Adipocyte (in vitro differentiated cells): Measurements from ENCODE around the gene KRT76.

Experiments used
- DNase-seq: peaks from one replicate; pipeline ENCODE4 v3.0.0-alpha.2; 2015; ENCODE audit warnings: low read depth
- H3K27me3 ChIP-seq: replicated peaks from 2 replicates; pipeline ENCODE4 v1.7.0; 2013; ENCODE audit warnings: mild to moderate bottlenecking, low read length, moderate library complexity; ENCODE audit not compliant: control insufficient read depth, insufficient read depth
- H3K36me3 ChIP-seq: 2 replicates; pipeline ENCODE4 v1.7.0; 2013; ENCODE audit warnings: low read length, mild to moderate bottlenecking, moderate library complexity; ENCODE audit not compliant: control insufficient read depth, insufficient read depth, severe bottlenecking
- H3K4me1 ChIP-seq: 2 replicates; pipeline ENCODE4 v1.7.0; 2013; ENCODE audit warnings: mild to moderate bottlenecking, low read length, moderate library complexity; ENCODE audit not compliant: control insufficient read depth, insufficient read depth
- H3K4me3 ChIP-seq: 2 replicates; pipeline ENCODE4 v1.7.0; 2013; ENCODE audit warnings: mild to moderate bottlenecking, low read length, moderate library complexity
- H3K9ac ChIP-seq: 2 replicates; pipeline ENCODE4 v1.7.0; 2013; ENCODE audit warnings: mild to moderate bottlenecking, low read length, moderate library complexity
- H3K9me3 ChIP-seq: 2 replicates; pipeline ENCODE4 v1.7.0; 2013; ENCODE audit warnings: mild to moderate bottlenecking, low read length, moderate library complexity; ENCODE audit not compliant: control insufficient read depth

The KRT76 gene

DNA sequence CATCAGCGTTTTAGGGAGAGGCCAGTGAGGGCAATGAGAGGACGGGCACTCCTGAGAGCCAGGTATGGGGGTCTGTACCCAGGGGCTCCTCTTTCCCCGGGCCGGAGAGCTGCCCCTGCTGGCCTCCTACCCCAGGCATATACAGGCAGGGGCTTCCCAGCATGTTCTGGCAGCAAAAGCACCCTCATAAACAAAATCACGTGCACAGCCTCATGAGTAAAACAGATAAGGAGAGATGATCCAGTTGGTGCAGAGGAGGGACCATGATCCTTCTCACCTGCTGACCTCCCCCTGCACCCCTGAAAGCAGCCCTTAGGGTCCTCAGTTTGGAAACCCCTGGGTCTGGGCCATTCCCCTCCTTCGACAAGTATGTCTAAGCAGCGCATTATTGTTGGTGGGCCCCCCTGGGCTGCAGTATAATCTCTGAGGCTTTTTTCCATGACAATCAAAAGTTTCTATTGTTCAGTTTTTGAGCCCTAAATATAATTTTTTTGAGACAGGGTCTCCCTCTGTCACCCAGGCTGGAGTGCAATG is 41.8 kb upstream of the KRT76 start:
- peaks cover 3% of the 10 kb centered on the region for H3K36me3 ChIP-seq
- H3K9ac ChIP-seq: no peak overlapping the region
- peaks cover 7% of the 10 kb centered on the region for H3K4me1 ChIP-seq
- H3K9me3 ChIP-seq: no peaks in the 10 kb centered on the region
- H3K27me3 ChIP-seq: peaks cover 39% of the 10 kb centered on the region
- DNase-seq: no peak
- no peak overlapping the region for H3K4me3 ChIP-seq

DNA sequence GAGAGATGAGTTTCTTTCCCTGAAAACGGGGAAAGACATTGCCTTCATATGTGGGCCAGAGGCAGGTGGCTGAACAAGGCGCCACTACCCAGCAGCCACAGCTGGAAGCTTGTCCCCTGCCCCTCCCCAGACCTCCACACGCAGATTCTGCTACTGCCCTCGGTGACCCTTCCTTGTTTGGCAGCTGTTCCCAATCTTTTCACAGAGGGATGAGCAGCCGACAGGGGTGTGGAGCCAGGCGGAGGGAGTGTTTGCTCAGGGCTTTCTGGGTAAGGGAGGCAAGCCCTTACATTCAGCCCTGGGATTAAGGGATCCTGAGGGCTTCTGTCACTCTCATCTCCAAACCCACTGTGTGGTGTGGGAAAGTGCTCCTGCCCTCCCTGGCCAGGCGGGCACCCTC is 41.2 kb upstream of the KRT76 start:
- Histone ChIP-seq H3K36me3 (peaks cover 3% of the 10 kb centered on the region), H3K9ac (no peak overlapping the region), H3K9me3 (no peaks in the 10 kb centered on the region), H3K4me1 (peaks cover 7% of the 10 kb centered on the region), H3K27me3 (peaks cover 44% of the 10 kb centered on the region), H3K4me3 (no peak overlapping the region)
- no peak for DNase-seq

DNA sequence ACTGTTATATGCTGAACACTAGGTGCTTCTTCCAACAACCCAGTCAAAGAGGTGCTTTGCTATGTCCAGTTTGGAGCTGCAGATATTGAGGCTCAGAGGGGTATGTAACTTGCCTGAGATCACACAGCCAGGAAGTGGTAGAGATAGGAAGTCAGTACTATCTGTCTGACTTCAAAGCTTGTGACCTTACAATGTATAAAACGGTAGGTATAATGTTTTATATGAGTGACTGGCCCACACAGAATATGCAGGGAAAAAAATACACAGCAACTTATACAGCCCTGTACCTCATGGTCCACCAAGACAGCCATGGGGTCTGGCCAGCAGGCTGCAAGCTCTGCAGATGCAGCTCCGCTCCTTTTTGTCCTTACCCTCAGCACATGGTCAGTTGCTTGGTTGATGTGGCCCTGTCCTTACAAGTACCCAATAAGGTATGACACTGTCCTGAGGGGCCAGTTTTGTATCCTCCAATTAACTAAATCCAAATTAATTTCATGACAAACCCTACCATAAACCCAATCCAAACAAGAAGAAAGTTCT is 40.6 kb upstream of the KRT76 start:
- DNase-seq: no peak
- Histone ChIP-seq H3K27me3 (peaks cover 47% of the 10 kb centered on the region), H3K36me3 (peaks cover 3% of the 10 kb centered on the region), H3K9me3 (no peaks in the 10 kb centered on the region), H3K9ac (no peak overlapping the region), H3K4me1 (peaks cover 7% of the 10 kb centered on the region), H3K4me3 (no peak overlapping the region)

DNA sequence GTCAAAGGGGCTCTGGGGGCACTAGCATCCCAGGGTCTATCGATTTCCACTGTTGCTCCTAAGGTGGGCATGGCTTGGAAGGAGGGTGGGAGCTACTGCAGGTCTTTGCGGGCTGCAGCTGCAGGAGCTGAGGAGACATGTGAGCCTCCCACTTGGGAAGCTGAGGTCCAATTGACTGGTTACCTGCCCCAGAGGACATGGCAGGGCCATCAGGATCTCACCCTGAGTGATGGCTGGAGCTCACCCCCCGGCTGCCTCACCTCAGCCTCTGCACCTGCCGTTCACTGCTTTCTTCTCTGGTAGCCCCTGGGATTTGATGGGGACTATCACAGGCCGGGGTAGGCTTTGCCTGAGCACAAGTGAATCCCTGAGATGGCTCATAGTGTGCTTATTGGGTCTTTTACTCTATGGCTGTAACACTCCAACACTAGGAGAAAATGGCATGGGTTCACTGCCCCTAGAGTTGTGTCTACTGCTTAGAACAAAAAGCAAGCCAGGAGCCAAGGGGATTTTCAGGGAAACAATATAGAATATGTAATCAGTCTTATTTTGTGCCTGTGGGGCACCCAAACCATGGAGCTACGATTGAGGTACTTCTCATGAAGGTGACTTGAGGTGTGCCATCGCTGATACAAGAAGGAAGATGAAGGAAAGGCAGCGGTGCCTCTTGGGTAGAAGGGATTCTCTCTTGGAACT is 40.0 kb upstream of the KRT76 start:
- Histone ChIP-seq H3K36me3 (peaks cover 3% of the 10 kb centered on the region), H3K4me1 (peaks cover 2% of the 10 kb centered on the region), H3K9me3 (no peaks in the 10 kb centered on the region), H3K4me3 (no peak overlapping the region), H3K27me3 (peaks cover 53% of the 10 kb centered on the region), H3K9ac (no peak overlapping the region)
- no peak for DNase-seq

DNA sequence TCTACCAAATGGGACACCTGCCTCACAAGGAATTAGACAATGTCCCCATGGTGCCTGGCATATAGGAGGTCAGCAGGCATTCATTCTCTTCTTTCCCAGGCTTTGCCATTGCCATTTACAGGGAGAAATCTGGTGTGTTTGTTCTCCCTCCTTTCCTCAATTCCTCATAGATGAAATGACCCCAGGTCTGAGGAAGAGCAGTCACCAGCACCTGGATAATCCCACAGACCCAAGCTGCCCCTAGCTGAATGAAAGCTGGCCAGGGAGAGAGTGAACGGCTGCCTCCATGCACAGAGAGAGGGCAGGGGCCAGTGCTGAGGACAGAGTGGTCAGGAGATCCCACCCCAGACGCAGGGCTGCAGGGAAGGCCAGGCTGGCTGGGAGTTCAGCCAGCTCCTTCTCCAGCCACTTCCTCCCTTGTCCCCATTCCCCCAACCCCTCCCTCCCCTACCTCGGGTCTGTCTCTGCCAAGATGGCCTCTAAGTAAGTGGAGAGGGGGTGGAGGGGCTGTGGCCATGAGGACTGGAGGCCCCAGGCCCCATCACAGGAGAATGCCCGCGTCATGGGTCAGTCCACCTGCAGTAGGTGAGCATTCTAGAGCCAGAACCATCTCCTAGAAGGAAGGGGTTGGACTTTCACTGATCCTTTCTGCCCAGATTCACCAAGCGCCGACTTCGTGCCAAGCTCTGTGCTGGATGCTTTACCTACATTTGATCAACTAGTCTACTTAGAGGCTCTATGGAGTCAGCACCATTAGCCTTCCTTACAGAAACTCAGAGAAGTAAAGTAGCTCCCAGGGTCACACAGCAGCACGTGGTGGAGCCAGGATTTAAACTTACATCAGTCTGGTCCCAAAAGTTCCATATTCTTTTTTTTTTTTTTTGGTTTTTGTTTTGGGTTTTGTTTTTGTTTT is 38.8 kb upstream of the KRT76 start:
- Histone ChIP-seq H3K4me3 (no peak overlapping the region), H3K36me3 (no peaks in the 10 kb centered on the region), H3K27me3 (peaks cover 57% of the 10 kb centered on the region), H3K9ac (no peak overlapping the region), H3K4me1 (no peaks in the 10 kb centered on the region), H3K9me3 (no peaks in the 10 kb centered on the region)
- DNase-seq: no peak

DNA sequence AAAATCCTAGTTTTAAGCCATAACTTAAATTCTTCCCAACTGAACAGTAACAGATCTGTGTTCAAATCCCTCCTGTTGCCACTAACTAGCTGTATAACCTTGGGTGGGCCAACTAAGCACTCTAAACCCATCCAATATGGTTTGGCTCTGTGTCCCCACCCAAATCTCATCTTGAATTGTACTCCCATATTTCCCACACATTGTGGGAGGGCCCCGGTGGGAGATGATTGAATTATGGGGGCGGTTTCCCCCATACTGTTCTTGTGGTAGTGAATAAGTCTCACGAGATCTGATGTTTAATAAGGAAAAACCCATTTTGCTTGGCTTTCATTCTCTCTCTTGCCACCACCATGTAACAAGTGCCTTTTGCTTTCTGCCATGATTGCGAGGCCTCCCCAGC is 38.0 kb upstream of the KRT76 start:
- H3K9ac ChIP-seq: no peak overlapping the region
- H3K36me3 ChIP-seq: no peaks in the 10 kb centered on the region
- H3K4me1 ChIP-seq: no peaks in the 10 kb centered on the region
- H3K27me3 ChIP-seq: peaks cover 56% of the 10 kb centered on the region
- H3K9me3 ChIP-seq: no peaks in the 10 kb centered on the region
- no peak overlapping the region for H3K4me3 ChIP-seq
- DNase-seq: no peak

DNA sequence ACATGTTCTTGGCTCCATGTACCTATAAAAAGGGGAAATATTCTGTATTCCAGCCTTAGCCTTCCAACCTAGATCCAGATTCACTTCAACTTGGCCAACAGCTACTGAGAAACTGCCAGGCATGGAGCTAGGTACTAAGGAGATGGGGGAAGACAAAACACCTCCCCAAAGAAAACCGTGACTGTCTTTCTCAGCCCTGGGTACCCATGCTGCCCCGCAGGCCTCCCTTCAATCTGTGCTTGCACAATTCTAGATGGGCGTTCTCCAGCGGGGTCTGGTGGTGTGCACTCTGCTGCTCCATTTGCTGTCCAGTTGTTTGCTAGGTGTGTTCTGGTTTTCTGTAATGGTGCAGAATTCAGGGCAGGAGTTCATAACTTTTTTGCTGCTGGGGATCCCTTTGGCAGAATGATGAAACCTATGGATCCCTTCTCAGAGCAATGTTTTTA is 37.6 kb upstream of the KRT76 start:
- no peaks in the 10 kb centered on the region for H3K4me1 ChIP-seq
- H3K9ac ChIP-seq: no peak overlapping the region
- H3K9me3 ChIP-seq: no peaks in the 10 kb centered on the region
- no peaks in the 10 kb centered on the region for H3K36me3 ChIP-seq
- DNase-seq: no peak
- H3K4me3 ChIP-seq: no peak overlapping the region
- peaks cover 52% of the 10 kb centered on the region for H3K27me3 ChIP-seq

DNA sequence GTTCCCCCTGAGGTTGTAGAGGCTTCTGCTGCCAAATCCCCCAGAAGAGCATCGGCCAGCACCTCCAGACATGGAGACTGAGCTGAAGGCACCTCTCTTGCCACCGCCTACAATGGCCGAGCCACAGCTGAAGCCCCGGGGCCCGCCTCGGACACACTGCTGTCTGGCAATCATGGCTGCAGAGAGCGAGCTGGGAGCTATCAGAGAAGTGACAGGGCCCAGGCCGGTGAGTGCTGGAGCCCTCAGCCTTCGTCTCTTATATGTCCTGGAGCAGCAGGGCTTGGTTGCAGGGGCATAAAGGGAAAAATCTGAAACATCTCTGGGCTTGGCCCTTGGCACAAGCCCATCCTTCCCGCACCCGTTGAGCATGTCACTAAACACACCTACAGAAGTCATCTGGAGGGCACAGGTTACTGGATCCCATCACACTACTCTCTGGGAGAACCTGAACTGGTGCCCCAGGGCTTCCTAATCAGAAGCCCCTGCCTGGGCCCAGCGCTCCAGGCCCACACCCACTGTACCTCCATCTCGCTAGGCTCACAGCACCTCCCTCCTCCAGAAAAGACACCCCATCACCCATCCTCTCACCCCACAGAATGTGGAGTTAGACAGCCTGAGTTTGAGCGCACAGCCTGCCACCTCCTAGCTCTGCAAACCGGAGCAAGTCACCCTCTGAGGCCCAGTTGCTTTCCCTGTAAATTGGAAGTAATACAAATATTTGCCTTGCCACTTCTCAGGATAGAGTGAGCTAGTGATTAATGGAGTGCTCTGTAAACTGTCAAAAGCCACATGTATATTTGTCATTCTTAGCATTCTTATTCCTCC is 37.0 kb upstream of the KRT76 start, which contains the start of gene KRT4:
TSS of gene KRT4 (minus strand) at position 232 of the 825 bp plus-strand sequence. CDS start at position 174, 58 bp downstream.
- Histone ChIP-seq H3K9me3 (no peaks in the 10 kb centered on the region), H3K4me3 (no peak within 1 kb of the TSS), H3K4me1 (no peaks in the 10 kb centered on the region), H3K36me3 (no peaks in the 10 kb centered on the region), H3K9ac (no peak within 1 kb of the TSS), H3K27me3 (peaks cover 54% of the 10 kb centered on the region)
- no peak for DNase-seq

DNA sequence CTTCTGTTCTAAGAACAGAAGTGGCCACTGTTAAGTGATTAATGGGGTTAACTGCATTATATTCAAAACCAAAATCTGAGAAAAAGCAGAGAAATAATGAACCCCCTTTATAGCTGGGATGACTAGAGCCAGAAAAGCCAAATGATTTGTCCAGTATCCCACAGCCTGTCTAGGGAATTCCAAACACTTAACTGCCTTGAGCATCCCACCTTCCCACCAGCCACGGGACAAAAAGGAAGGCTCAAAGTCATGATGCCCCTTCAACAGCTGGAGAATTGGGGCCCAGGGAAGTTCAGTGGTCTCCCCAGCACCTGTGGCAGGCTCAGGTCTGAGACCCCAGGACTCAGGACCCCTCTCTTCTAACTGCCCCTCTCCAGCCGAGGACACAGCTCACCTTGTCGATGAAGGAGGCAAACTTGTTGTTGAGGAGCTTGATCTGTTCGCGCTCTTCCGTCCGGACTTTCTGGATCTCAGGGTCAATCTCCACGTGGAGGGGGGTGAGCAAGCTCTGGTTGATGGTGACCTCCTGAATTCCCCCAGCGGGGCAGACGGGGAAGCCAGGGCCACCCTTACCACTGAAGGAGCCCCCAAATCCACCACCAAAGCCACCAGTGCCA is 36.2 kb upstream of the KRT76 start:
- Histone ChIP-seq H3K4me3 (no peak overlapping the region), H3K4me1 (no peaks in the 10 kb centered on the region), H3K27me3 (peaks cover 61% of the 10 kb centered on the region), H3K9me3 (no peaks in the 10 kb centered on the region), H3K36me3 (no peaks in the 10 kb centered on the region), H3K9ac (no peak overlapping the region)
- no peak for DNase-seq

DNA sequence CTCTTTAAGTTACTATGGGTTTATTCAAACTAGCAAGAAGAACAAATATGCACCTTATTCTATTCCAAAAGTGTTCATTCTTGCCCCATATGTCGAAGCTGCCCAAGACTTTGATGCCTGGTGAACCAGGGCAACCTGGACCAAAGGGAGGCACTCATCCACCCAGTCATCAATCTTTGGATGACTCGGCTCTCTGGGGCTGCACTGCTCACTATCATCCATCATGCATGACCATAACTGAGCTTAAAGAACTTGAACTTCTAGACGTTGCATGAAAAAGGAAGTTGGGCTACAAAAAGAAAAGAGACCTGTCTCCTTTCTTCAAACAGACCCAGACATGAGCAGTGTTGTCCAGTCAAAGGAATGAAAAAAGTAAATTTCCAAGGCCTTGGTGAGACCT is 35.6 kb upstream of the KRT76 start:
- H3K36me3 ChIP-seq: no peaks in the 10 kb centered on the region
- H3K4me1 ChIP-seq: no peaks in the 10 kb centered on the region
- peaks cover 61% of the 10 kb centered on the region for H3K27me3 ChIP-seq
- no peak overlapping the region for H3K9ac ChIP-seq
- H3K9me3 ChIP-seq: no peaks in the 10 kb centered on the region
- no peak for DNase-seq
- no peak overlapping the region for H3K4me3 ChIP-seq
